HG03354 (cell line): ENCODE measurements around the gene OR6N1.

Experiments used
- ATAC-seq: cut with Tn5 transposase; IDR thresholded peaks from one replicate; pipeline ENCODE4 v1.9.1; 2021; ENCODE audit warnings: mild to moderate bottlenecking; ENCODE audit not compliant: unreplicated experiment, poor library complexity, severe bottlenecking

The OR6N1 gene

GRCh38 chr1:158754420-158754819 lies 17.6 kb downstream of the OR6N1 start, which contains the start of gene OR6K6:
Gene OR6K6, plus strand, starts transcription at chr1:158754720. Its CDS starts 168 bp downstream, at chr1:158754888.
- no peak for ATAC-seq

GRCh38 chr1:158752155-158752712 lies 19.8 kb downstream of the OR6N1 start:
- no peak for ATAC-seq

- ATAC-seq = no peak
Observed at GRCh38 chr1:158735848-158736247, 36.1 kb downstream of the OR6N1 start.

GRCh38 chr1:158732524-158732923 lies 39.5 kb downstream of the OR6N1 start:
- no peak for ATAC-seq

- ATAC-seq = no peak
Observed at GRCh38 chr1:158731707-158732106, 40.3 kb downstream of the OR6N1 start.

GRCh38 chr1:158730453-158730852 lies 41.5 kb downstream of the OR6N1 start:
- ATAC-seq = no peak

GRCh38 chr1:158728510-158729225 lies 43.3 kb downstream of the OR6N1 start:
- no peak for ATAC-seq

GRCh38 chr1:158724442-158724841 lies 47.6 kb downstream of the OR6N1 start:
- no peak for ATAC-seq

- no peak for ATAC-seq
Observed at GRCh38 chr1:158720620-158721019, 51.4 kb downstream of the OR6N1 start, which contains the start of gene OR6K3. Gene OR6K3, minus strand, starts transcription at chr1:158720720. Its CDS starts 2,605 bp downstream, at chr1:158718115.

GRCh38 chr1:158719664-158720063 lies 52.3 kb downstream of the OR6N1 start:
- ATAC-seq = no peak

GRCh38 chr1:158717344-158717743 lies 54.7 kb downstream of the OR6N1 start:
- no peak for ATAC-seq

GRCh38 chr1:158716335-158716734 lies 55.7 kb downstream of the OR6N1 start:
- no peak for ATAC-seq

- ATAC-seq = no peak
Observed at GRCh38 chr1:158714754-158715153, 57.2 kb downstream of the OR6N1 start.
